ENCODE data around the gene NPAS3. TPM values are rescaled to one million over a fixed set of nuclear protein-coding genes. Genes with fewer than 3 reads are reported as not detected.

The NPAS3 gene
- total RNA-seq, 1 donor from 2014 or later: not detected

GRCh38 chr14:33504246-33505099, 565.8 kb downstream of the NPAS3 start:
- no peaks in the 10 kb centered on the region for H4K20me1 ChIP-seq (ENCODE audit: low read depth)
- H3K27ac ChIP-seq: no peak overlapping the region
- H3K9me3 ChIP-seq (ENCODE audit: low read depth): no peaks in the 10 kb centered on the region
- no peaks in the 10 kb centered on the region for H3K27me3 Mint-ChIP-seq (ENCODE audit: insufficient read depth, low read depth)
- no peaks in the 10 kb centered on the region for H3K36me3 Mint-ChIP-seq
- H3K36me3 ChIP-seq: no peaks in the 10 kb centered on the region
- no peaks in the 10 kb centered on the region for H3F3A ChIP-seq (ENCODE audit: low read depth)
- H3K4me3 ChIP-seq: no peak overlapping the region
- H3K27me3 ChIP-seq: no peaks in the 10 kb centered on the region
- TF ChIP-seq EZH2phosphoT487 (IDR thresholded peaks at IDR 0.05): no peak
- TF ChIP-seq, protein P1, sequence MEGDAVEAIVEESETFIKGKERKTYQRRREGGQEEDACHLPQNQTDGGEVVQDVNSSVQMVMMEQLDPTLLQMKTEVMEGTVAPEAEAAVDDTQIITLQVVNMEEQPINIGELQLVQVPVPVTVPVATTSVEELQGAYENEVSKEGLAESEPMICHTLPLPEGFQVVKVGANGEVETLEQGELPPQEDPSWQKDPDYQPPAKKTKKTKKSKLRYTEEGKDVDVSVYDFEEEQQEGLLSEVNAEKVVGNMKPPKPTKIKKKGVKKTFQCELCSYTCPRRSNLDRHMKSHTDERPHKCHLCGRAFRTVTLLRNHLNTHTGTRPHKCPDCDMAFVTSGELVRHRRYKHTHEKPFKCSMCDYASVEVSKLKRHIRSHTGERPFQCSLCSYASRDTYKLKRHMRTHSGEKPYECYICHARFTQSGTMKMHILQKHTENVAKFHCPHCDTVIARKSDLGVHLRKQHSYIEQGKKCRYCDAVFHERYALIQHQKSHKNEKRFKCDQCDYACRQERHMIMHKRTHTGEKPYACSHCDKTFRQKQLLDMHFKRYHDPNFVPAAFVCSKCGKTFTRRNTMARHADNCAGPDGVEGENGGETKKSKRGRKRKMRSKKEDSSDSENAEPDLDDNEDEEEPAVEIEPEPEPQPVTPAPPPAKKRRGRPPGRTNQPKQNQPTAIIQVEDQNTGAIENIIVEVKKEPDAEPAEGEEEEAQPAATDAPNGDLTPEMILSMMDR (IDR thresholded peaks at IDR 0.05): no peak
- no peak for TF ChIP-seq EZH2 (IDR thresholded peaks at IDR 0.05)
- no peaks in the 10 kb centered on the region for H3K79me2 ChIP-seq (ENCODE audit: low read depth)
- H3K4me1 Mint-ChIP-seq: peaks cover 12% of the 10 kb centered on the region
- peaks cover 17% of the 10 kb centered on the region for H3K4me1 ChIP-seq
- no peak overlapping the region for H3K9ac ChIP-seq
- no peak overlapping the region for H3K4me3 Mint-ChIP-seq
- no peak overlapping the region for H3K4me2 ChIP-seq
- no peak overlapping the region for H2AFZ ChIP-seq (replicated peaks)
- no peaks in the 10 kb centered on the region for H3K9me3 Mint-ChIP-seq
- no peak overlapping the region for H3K27ac Mint-ChIP-seq
- DNase-seq (ENCODE audit: low spot score): no peak

GRCh38 chr14:33505266-33505962, 566.7 kb downstream of the NPAS3 start:
- Mint-ChIP-seq H3K36me3 (no peaks in the 10 kb centered on the region), H3K4me1 (peaks cover 14% of the 10 kb centered on the region), H3K4me3 (no peak overlapping the region), H3K27me3 (ENCODE audit: insufficient read depth, low read depth) (no peaks in the 10 kb centered on the region), H3K27ac (no peak overlapping the region), H3K9me3 (no peaks in the 10 kb centered on the region)
- no peak overlapping the region for H3K27ac ChIP-seq
- no peaks in the 10 kb centered on the region for H3K9me3 ChIP-seq (ENCODE audit: low read depth)
- DNase-seq (ENCODE audit: low spot score): no peak
- H3K9ac ChIP-seq: no peak overlapping the region
- H3K4me2 ChIP-seq: no peak overlapping the region
- no peak overlapping the region for H2AFZ ChIP-seq (replicated peaks)
- no peaks in the 10 kb centered on the region for H3F3A ChIP-seq (ENCODE audit: low read depth)
- no peaks in the 10 kb centered on the region for H3K27me3 ChIP-seq
- H3K79me2 ChIP-seq (ENCODE audit: low read depth): no peaks in the 10 kb centered on the region
- no peak overlapping the region for H3K4me3 ChIP-seq
- H3K4me1 ChIP-seq: peaks cover 7% of the 10 kb centered on the region
- no peaks in the 10 kb centered on the region for H3K36me3 ChIP-seq
- H4K20me1 ChIP-seq (ENCODE audit: low read depth): no peaks in the 10 kb centered on the region
- no peak for TF ChIP-seq EZH2 (IDR thresholded peaks at IDR 0.05)
- no peak for TF ChIP-seq EZH2phosphoT487 (IDR thresholded peaks at IDR 0.05)
- TF ChIP-seq, protein P1 (IDR thresholded peaks at IDR 0.05): no peak

- Histone ChIP-seq H2AFZ (replicated peaks) (no peak overlapping the region), H3K27ac (no peak overlapping the region), H3K4me2 (no peak overlapping the region), H3K79me2 (ENCODE audit: low read depth) (no peaks in the 10 kb centered on the region), H3F3A (ENCODE audit: low read depth) (no peaks in the 10 kb centered on the region), H3K27me3 (no peaks in the 10 kb centered on the region), H3K9me3 (ENCODE audit: low read depth) (no peaks in the 10 kb centered on the region), H3K9ac (no peak overlapping the region), H4K20me1 (ENCODE audit: low read depth) (no peaks in the 10 kb centered on the region), H3K4me3 (no peak overlapping the region), H3K36me3 (no peaks in the 10 kb centered on the region), H3K4me1 (peaks cover 7% of the 10 kb centered on the region)
- no peak overlapping the region for H3K4me3 Mint-ChIP-seq
- H3K27ac Mint-ChIP-seq: no peak overlapping the region
- no peaks in the 10 kb centered on the region for H3K27me3 Mint-ChIP-seq (ENCODE audit: insufficient read depth, low read depth)
- no peaks in the 10 kb centered on the region for H3K36me3 Mint-ChIP-seq
- TF ChIP-seq EZH2 (IDR thresholded peaks at IDR 0.05) (no peak), EZH2phosphoT487 (IDR thresholded peaks at IDR 0.05) (no peak)
- TF ChIP-seq, protein P1 (IDR thresholded peaks at IDR 0.05): no peak
- no peaks in the 10 kb centered on the region for H3K9me3 Mint-ChIP-seq
- DNase-seq (ENCODE audit: low spot score): no peak
- peaks cover 19% of the 10 kb centered on the region for H3K4me1 Mint-ChIP-seq
These were observed 567.3 kb downstream of the NPAS3 start for GRCh38 chr14:33505963-33506329.
